Glutamatergic neuron (in vitro differentiated cells): ENCODE data around the gene NEMP1. TPM values are rescaled to one million over a fixed set of nuclear protein-coding genes. Genes with fewer than 3 reads are reported as not detected.
A peak's percentile ranks its signal among the peaks of the same experiment; 100 is the strongest.
"Not testable (repeated sequence)": the region's sequence is repeated elsewhere in the genome, so short reads cannot be mapped to it uniquely, and the experiment has no call there.

ENCODE experiments used
- DNase-seq: peaks from one replicate; pipeline ENCODE4 v3.0.0; 2022
- H3K27ac Mint-ChIP-seq: one replicate; pipeline ENCODE4 v1.8.0; 2020; ENCODE audit warnings: mild to moderate bottlenecking, mixed read lengths, inconsistent platforms; ENCODE audit not compliant: unreplicated experiment
- H3K27me3 Mint-ChIP-seq: one replicate; pipeline ENCODE4 v1.8.0; 2020; ENCODE audit warnings: mild to moderate bottlenecking, moderate library complexity, mixed read lengths, inconsistent platforms; ENCODE audit not compliant: unreplicated experiment
- H3K36me3 Mint-ChIP-seq: one replicate; pipeline ENCODE4 v1.8.0; 2020; ENCODE audit warnings: mild to moderate bottlenecking, mixed read lengths, inconsistent platforms; ENCODE audit not compliant: unreplicated experiment
- H3K4me1 Mint-ChIP-seq: one replicate; pipeline ENCODE4 v1.8.0; 2020; ENCODE audit warnings: mild to moderate bottlenecking, low read depth, mixed read lengths, inconsistent platforms; ENCODE audit not compliant: unreplicated experiment
- H3K4me3 Mint-ChIP-seq: one replicate; pipeline ENCODE4 v1.8.0; 2020; ENCODE audit warnings: mild to moderate bottlenecking, mixed read lengths, inconsistent platforms; ENCODE audit not compliant: unreplicated experiment
- H3K9me3 Mint-ChIP-seq: one replicate; pipeline ENCODE4 v1.8.0; 2020; ENCODE audit warnings: mild to moderate bottlenecking, moderate library complexity, mixed read lengths, inconsistent platforms; ENCODE audit not compliant: unreplicated experiment
- total RNA-seq: library from RNA; stranded (reverse); fragmentation: NEBNext Ultra II Directional; extraction: Animal tissue kit (Norgen Biotek cat#: 25700); gene quantifications from one replicate; pipeline ENCODE4 v1.2.1, GENCODE V29; 2021; ENCODE audit not compliant: unreplicated experiment
- TF ChIP-seq, protein P1 (sequence below): fragments of 200-600 bp; sonication (generic); IDR thresholded peaks from one replicate; pipeline ENCODE4 v1.5.0; 2021; ENCODE audit not compliant: partially characterized antibody, unreplicated experiment

The NEMP1 gene
- total RNA-seq, 1 donor from 2014 or later: 11.5 TPM

DNA sequence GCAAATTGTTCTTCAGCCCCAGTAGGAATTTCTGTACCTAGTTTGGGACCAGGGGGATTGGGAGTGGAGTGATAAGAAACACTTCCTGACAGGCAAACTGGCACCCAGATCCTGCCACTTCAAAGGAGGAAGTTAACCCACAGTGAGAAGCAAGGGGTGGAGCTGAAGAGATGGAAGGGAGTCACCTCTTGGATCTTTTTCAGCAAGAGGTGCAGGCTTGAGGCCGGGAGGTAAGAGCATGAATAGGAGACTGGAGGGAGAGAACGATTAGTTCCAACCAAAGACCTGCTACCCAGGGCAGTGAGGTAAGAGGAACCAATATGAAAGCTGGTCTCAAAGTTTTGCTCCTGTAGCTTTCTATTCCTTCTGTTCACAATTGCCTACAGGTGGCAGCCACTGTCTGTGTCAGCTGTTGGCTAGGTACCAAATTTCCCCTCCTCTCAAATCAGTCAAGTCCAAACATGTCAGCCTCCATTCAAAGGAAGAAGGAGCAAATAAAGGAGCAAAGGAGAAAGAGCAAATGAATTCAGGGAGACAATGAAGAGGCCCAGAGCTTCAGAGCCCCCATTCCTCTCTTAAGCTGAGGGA lies 47.4 kb downstream of the NEMP1 start:
- H3K27me3 Mint-ChIP-seq: no peaks in the 10 kb centered on the region
- TF ChIP-seq, protein P1, sequence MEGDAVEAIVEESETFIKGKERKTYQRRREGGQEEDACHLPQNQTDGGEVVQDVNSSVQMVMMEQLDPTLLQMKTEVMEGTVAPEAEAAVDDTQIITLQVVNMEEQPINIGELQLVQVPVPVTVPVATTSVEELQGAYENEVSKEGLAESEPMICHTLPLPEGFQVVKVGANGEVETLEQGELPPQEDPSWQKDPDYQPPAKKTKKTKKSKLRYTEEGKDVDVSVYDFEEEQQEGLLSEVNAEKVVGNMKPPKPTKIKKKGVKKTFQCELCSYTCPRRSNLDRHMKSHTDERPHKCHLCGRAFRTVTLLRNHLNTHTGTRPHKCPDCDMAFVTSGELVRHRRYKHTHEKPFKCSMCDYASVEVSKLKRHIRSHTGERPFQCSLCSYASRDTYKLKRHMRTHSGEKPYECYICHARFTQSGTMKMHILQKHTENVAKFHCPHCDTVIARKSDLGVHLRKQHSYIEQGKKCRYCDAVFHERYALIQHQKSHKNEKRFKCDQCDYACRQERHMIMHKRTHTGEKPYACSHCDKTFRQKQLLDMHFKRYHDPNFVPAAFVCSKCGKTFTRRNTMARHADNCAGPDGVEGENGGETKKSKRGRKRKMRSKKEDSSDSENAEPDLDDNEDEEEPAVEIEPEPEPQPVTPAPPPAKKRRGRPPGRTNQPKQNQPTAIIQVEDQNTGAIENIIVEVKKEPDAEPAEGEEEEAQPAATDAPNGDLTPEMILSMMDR: no peak
- H3K4me3 Mint-ChIP-seq: no peak overlapping the region
- no peaks in the 10 kb centered on the region for H3K9me3 Mint-ChIP-seq
- H3K27ac Mint-ChIP-seq: no peak overlapping the region
- no peaks in the 10 kb centered on the region for H3K36me3 Mint-ChIP-seq
- H3K4me1 Mint-ChIP-seq: peaks cover 21% of the 10 kb centered on the region
- no peak for DNase-seq

DNA sequence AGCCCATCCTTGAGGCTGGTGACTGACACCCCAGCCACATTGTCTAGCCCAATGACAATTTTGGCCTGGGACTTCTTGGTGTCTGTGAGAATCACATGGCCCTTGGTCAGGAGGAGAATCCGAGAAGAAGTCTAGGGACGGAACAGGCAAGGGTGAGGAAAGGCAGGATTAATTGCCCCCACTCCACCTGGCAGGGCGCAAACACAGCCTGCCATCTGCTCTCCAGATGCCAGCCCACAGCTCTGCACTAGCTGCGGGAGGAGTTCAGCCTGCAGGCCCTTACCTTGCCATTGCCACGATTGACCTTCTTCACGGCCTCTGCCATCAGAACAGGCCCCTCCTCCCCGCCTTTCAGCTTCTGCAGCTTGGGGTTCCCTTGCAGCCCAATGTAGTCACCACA lies 49.1 kb downstream of the NEMP1 start:
- no peak for DNase-seq
- TF ChIP-seq, protein P1: no peak
- Mint-ChIP-seq H3K27me3 (peaks cover 2% of the 10 kb centered on the region), H3K27ac (no peak overlapping the region), H3K36me3 (no peaks in the 10 kb centered on the region), H3K4me3 (no peak overlapping the region), H3K9me3 (no peaks in the 10 kb centered on the region), H3K4me1 (peaks cover 21% of the 10 kb centered on the region)

DNA sequence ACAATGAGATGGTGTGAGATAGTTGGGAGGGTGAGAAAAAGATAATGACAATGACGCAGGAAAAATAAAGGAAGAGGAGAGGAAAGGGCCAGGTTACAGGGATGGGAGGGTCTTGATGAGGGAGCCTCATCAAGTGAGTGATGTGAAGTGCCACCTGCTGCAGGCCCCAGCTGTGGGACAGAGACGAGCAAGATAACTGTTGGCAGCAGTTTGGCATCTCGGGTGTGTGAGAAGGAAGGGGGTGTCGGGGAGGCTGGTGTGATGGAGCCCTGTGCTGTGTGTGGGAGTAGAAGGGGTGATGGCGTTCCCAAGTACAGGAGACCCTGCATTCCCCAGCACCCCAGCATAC lies 50.8 kb downstream of the NEMP1 start:
- TF ChIP-seq, protein P1: no peak

DNA sequence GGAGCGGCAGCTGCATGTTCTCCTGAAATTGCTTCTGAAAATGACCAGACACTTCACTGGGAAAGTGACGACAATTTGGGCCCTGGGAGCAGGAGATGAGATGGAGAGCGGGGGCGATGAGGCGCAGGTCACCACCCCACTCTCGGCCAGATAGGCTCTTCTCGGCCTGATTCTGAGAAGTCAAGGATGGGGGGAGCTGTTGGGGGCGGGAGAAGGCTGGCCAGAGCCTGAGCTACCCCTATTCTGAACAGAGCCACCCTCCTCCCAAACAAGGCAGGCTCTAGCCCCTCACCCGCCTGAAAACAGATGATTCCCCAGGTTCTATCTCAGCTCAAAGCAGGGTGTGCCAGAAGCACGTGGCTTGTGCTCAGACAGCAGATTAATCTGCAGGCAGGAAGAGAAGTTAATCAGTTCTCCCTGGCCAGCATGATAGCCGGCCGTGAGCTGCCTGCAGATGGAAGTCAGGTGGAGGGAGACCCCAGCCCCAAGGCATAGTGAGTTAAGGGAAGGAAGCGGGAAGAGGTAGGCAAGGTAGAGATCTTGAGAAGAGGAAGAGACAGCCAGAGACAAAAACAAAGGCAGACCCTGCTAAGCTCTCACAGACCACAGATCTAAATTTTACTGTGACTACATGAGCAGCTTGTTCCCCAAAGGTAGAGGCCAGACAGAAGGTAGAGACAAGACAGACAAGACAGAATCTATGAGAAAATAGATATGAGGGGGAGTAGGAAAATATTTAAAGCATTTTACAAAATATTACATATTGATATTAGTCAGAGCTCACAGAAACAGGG lies 51.4 kb downstream of the NEMP1 start:
- no peak for DNase-seq
- H3K4me3 Mint-ChIP-seq: no peak overlapping the region
- TF ChIP-seq, protein P1: no peak
- no peak overlapping the region for H3K27ac Mint-ChIP-seq
- H3K9me3 Mint-ChIP-seq: no peaks in the 10 kb centered on the region
- H3K27me3 Mint-ChIP-seq: peaks cover 5% of the 10 kb centered on the region
- peaks cover 21% of the 10 kb centered on the region for H3K4me1 Mint-ChIP-seq
- no peaks in the 10 kb centered on the region for H3K36me3 Mint-ChIP-seq

More for the DNA sequence above, 50.8 kb downstream of the NEMP1 start:
- Mint-ChIP-seq H3K27me3 (peaks cover 5% of the 10 kb centered on the region), H3K4me1 (peaks cover 21% of the 10 kb centered on the region), H3K36me3 (no peaks in the 10 kb centered on the region), H3K4me3 (no peak overlapping the region), H3K27ac (peak overlapping the region; percentile 5), H3K9me3 (no peaks in the 10 kb centered on the region)
- no peak for DNase-seq

DNA sequence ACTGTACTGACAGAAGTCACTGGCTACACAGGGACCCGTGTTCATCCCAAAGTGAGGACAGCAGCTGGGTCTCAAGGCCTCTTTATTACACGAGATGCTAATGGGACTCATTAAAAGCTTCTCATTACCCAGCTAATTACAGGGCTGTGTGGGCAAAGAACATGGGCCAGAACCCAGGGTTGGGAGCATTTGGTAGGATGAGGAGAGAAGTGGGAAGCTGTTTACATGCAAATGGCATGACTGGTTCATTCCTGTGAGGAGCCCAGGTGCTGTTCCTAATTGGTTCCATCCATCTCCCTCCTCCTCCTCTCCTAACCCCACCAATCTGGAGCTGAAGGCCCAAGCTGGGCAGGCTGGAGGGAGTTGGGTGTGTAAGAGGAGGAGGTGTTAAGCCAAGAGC lies 53.4 kb downstream of the NEMP1 start:
- TF ChIP-seq, protein P1: no peak
- H3K4me1 Mint-ChIP-seq: peaks cover 18% of the 10 kb centered on the region
- H3K36me3 Mint-ChIP-seq: no peaks in the 10 kb centered on the region
- peaks cover 2% of the 10 kb centered on the region for H3K9me3 Mint-ChIP-seq
- peaks cover 5% of the 10 kb centered on the region for H3K27me3 Mint-ChIP-seq
- H3K4me3 Mint-ChIP-seq: no peak overlapping the region
- DNase-seq: no peak
- no peak overlapping the region for H3K27ac Mint-ChIP-seq

DNA sequence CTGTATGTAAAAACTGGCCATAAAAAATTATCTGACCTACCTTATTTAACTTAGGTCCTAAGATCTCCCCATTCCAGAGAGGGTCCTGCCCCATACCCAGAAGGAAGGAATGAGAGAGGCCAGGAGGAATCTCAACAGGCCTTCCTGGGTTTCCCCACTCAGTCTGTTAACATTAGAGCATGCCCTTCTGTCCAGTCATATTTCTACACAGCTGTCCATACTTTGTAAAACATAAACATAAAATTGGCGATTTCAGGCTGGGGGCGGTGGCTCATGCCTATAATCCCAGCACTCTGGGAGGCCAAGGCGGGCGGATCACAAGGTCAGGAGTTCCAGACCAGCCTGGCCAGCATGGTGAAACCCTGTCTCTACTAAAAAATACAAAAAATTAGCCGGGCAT lies 56.3 kb downstream of the NEMP1 start:
- H3K4me3 Mint-ChIP-seq, H3K27me3 Mint-ChIP-seq, DNase-seq, H3K36me3 Mint-ChIP-seq, H3K27ac Mint-ChIP-seq, H3K4me1 Mint-ChIP-seq, H3K9me3 Mint-ChIP-seq: not testable (repeated sequence)
